Measurements from ENCODE around the gene FNBP1.
"Not testable (repeated sequence)": the region's sequence is repeated elsewhere in the genome, so short reads cannot be mapped to it uniquely, and the experiment has no call there.

Gene FNBP1

DNA sequence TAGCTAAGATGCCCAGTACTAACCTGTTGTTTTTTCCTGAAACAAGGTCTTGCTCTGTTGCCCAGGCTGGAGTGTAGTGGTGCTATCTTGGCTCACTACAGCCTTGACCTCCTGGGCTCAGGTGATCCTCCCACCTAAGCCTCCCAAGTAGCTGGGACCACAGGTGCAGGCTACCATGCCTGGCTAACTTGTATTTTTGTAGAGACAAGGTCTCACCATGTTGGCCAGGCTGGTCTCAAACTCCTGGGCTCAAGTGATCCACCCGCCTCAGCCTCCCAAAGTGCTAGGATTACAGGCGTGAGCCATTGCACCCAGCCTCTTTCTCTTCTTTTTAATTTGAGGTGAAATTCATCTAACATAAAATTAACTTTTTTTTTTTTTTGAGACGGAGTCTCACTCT is 21.1 kb downstream of the FNBP1 start:
- not testable (repeated sequence) for DNase-seq (ENCODE audit: low read depth)

DNA sequence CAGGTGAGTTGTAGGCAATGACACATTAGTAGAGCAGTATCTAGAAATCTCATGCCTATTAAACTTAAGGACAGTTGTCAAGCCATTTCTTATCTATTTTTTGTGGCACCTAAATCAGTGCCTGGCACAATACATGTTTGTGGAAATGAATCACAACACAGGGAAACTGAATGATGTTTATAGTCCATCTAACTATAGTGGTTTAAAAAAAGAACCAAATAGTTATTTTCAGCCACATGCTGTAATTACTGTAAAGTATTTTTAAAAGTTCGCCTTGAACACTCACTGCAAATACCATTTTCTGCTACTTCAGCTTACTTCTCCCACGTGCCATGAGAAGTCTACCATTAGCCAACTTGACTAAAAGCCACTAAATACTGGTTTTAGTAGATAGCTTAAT is 21.9 kb downstream of the FNBP1 start:
- DNase-seq (ENCODE audit: low read depth): no peak

DNA sequence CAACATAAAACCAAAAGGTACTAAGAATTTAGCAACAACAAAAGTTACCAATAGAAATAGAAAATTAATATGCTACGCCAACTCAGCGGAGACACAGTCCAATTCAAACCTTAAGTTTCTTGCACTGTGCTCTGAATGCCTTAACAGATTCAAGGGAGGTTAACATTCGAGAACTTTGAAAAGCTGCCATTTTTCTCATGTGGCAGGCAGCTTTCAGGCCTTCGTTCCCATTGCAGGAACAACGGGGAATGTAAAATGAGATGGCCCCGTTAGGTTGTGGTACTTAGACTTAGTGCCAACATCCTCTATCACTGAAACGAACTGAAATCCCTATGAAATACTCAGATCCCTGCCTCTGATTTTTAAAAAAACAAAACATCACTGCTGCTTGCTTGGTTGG is 22.4 kb downstream of the FNBP1 start:
- no peak for DNase-seq (ENCODE audit: low read depth)

DNA sequence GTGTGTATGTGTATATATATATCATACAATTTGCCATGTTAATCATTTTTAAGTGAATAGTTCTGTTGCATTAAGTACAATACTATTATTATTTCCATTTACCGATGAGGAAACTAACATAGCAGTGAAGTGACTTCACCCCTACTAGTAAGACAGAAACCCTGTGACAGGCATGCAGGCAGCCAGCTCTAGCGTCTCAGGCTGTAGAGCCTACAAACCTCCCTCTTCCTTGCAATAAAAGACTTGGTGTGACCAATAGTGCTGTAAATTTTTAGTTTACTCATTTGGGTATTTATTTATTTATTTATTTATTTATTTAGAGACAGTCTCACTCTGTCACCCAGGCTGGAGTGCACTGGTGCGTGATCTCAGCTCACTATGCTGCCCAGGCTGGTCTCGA is 24.7 kb downstream of the FNBP1 start:
- DNase-seq (ENCODE audit: low read depth): no peak

DNA sequence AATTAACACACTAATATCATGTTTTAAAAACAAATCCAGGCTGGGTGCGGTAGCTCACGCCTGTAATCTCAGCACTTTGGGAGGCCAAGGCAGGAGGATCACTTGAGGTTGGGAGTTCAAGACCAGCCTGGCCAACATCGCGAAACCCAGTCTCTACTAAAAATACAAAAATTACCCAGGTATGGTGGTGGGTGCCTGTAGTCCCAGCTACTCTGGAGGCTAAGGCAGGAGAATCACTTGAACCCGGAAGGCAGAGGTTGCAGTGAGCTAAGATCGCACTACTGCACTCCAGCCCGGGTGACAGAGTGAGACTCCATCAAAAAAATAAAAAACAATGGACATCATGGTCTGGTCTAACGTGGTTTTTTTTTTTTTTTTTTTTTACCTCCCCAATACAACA is 25.5 kb downstream of the FNBP1 start:
- not testable (repeated sequence) for DNase-seq (ENCODE audit: low read depth)

DNA sequence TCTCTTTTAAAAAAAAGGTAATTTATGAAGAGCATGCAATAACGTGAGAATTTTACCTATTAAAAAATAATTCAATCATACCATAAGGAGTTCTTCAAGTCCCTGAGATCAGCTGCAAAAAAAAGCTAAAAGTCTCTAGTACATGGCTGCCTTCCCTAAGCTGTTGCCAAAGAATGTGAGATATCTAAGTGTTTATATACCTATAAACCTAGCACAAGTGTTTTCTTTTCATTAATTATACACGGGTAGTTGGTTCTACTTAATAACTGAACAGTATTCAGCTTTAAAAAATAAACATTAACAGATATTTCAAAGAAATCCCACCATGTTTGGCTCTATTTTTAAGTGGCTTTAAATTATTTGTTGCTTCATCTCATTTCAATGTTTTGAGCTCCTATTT is 25.9 kb downstream of the FNBP1 start:
- no peak for DNase-seq (ENCODE audit: low read depth)

DNA sequence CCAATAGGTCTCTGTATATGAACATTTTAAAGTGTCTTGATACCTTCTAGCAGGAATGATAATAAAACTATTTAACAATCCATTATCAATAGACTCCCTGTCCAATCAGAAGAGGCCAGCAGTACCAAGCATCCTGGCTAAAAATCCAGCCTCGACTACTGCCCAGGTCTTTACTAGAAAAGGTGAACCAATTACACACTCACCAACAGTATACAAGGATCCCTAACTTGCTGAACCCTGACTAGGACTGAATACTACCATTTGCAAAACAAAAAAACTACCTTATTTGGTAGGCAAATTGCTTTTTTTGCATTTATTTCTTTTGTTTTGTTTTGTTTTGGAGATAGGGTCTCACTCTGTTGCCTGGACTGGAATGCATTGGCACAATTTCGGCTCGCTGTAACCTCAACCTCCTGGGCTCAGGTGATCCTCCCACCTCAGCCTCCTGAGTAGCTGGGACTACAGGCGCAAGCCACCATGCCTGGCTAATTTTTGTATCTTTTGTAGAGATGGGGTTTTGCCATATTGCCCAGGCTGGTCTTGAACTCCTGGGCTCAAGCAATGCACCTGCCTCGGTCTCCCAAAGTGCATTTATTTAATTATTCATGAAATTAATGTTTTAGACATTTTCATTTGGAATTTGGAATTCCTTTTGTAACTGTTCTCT is 27.5 kb downstream of the FNBP1 start:
- no peak for DNase-seq (ENCODE audit: low read depth)

DNA sequence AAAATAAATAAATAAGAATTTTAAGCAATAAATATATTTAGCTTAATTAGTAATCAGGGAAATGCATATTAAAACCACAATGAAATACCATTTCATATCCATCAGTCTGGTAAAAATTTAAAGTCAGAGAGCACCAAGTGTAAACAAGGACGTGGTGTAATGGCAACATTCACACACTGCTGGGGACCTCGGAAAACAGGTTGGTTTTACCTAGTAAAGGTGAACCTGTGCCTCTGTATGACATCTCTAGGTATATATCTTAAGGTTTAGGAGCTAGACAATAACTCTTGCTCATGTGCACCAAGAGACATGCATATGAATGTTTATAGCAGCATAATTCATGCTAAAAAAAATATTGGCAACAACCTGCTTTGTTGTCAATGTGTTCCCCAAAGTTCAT is 29.7 kb downstream of the FNBP1 start:
- no peak for DNase-seq (ENCODE audit: low read depth)

DNA sequence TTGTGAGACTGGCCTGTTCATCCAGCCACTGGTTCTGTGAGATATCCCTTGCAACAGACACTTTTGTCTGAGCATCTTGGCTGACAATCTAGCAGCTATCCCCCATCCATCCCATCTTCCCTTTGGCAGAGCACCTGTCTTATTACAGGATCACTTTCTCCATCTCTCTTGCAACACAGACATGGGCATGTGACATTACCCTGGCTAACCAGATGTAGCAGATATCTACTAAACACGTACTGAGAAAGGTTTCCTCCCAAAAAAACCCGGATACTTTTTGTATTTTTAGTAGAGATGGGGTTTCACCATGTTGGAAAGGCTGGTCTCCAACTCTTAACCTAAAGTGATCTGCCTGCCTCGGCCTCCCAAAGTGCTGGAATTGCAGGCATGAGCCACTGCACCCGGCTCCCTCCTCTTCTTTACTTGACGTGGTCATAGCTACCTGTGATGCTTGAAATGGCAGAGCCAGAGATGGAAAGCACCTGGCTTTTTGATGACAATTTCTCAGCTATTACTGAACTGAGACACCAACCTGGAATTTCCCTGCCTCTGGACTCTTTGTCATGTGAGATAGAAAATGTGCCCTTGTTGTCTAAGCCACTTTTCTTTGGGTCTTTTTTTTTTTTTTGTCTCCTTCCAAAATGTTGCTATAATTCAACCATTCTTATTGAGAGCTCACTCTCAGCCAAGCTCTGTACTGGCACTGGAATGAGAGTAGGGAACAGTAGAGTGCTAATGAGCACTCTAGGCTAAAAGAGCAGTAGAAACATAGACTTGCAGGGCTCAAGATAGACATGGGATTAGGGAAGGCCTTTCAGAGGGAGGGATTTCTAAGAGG is 32.6 kb downstream of the FNBP1 start:
- DNase-seq (ENCODE audit: low read depth): no peak

DNA sequence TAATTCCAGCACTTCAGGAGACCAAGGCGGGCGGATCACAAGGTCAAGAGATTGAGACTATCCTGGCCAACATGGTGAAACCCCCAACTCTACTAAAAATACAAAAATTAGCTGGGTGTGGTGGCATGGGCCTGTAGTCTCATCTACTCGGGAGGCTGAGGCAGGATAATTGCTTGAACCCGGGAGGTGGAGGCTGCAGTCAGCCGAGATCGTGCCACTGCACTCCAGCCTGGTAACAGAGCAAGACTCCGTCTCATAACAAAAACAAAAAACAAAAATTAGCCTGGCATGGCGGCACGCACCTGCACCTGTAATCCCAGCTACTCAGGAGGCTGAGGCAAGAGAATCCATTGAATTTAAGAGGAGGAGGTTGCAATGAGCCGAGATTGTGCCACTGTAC is 33.4 kb downstream of the FNBP1 start:
- DNase-seq (ENCODE audit: low read depth): not testable (repeated sequence)

DNA sequence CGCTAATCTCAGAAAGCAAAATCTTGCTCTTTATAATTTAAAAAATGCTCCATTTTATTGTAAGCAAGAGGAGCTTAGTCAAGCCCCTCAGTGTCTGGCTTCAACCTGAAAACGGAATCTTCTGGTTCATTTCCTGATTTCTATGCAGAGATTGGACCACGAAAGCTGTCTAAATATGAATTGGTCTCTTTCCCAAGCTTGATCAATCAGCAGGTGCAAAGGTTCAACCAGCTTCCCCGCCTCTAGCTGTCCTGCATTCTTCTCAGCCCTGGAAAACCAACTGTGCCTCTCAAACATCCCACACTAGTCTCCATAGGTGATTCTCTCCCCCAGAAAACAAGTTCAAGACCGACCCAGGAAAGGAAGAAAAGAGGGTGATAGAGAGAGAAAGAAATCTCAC is 34.5 kb downstream of the FNBP1 start:
- no peak for DNase-seq (ENCODE audit: low read depth)

DNA sequence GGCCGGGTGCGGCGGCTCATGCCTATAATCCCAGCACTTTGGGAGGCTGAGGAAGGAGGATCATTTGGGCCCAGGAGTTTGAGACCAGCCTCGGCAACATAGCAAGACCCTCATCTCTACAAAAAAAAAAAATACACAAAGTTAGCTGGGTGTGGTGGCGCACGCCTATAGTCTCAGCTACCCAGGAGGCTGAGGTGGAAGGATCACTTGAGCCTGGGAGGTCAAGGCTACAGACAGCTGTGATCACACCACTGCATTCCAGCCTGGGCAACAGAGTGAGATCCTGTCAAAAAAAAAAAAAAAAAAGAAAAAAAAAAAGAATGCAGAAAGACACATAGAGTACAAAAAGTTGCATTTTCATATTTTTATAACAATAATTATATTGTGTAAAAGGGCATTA is 36.0 kb downstream of the FNBP1 start:
- DNase-seq (ENCODE audit: low read depth): not testable (repeated sequence)

DNA sequence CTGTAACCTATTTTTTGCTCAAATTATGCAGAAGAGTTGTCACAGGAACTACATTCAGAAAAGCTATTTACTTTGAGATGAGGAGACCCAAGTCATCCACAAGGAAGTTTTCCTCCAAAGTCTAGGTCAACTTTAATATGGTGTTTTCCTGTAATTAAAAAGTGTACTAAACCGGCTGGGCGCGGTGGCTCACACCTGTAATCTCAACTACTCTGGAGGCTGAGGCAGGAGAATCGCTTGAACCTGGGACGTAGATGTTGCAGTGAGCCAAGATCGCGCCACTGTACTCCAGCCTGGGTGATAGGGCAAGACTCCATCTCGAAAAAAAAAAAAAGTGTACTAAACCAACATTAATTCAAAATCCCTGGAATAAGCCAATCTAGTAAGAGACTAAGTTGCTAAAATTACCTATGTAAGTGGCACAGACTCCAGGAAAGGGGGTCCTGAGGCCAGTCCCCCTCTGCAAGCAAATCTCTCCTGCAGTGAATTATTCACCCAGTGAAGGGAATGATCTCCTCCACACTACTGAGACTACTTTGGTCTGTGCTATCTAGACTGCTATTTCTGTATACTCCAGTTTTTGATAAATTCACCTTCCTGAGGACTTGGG is 38.9 kb downstream of the FNBP1 start:
- DNase-seq (ENCODE audit: low read depth): no peak

DNA sequence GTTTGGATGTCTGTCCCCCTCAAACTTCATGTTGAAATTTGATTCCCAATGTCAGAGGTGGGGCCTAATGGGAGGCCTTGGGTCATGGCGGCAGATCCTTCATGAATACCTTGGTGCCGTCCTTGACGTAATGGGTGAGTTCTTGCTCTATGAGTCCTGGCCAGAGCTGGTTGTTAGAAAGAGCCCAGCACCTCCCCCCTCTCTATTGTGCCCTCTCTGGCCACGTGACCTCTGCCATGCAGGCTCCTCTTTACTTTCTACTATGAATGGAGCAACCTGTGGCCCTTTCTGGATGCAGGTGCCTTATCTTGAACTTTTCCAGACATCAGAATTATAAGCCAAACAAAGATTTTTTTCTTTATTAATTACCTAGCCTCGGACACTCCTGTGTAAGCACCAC is 40.7 kb downstream of the FNBP1 start:
- DNase-seq (ENCODE audit: low read depth): no peak

DNA sequence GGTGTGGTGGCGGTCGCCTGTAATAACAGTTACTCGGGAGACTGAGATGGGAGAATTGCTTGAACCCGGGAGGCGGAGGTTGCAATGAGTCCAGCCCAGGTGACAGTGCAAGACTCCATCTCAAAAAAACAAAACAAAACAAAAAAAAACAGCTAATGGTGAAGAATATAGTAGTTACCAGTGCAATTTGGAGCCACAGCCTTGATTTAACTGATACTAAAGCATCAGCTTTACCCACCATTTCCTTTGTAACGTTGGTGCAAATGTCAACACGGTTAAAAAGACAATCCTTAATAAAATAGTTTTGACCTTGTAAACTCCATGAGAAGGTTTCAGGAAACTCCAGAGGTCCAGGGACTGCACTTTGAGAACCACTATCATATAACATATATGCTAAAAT is 41.8 kb downstream of the FNBP1 start:
- no peak for DNase-seq (ENCODE audit: low read depth)

DNA sequence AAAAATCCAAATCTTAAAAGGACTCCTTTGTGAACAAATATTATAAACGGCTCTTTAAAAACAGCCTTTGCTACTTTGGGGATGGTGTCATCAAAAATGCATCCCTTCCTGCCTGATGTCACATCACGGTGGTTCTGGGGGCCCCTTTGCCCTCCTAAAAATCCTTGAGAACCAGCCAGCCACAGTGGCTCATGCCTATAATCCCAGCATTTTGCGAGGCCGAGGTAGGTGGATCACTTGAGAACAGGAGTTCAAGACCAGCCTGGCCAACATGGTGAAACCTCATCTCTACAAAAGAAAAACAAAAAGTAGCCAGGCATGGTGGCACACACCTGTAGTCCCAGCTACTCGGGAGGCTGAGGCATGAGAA is 43.9 kb downstream of the FNBP1 start:
- DNase-seq (ENCODE audit: low read depth): no peak

DNA sequence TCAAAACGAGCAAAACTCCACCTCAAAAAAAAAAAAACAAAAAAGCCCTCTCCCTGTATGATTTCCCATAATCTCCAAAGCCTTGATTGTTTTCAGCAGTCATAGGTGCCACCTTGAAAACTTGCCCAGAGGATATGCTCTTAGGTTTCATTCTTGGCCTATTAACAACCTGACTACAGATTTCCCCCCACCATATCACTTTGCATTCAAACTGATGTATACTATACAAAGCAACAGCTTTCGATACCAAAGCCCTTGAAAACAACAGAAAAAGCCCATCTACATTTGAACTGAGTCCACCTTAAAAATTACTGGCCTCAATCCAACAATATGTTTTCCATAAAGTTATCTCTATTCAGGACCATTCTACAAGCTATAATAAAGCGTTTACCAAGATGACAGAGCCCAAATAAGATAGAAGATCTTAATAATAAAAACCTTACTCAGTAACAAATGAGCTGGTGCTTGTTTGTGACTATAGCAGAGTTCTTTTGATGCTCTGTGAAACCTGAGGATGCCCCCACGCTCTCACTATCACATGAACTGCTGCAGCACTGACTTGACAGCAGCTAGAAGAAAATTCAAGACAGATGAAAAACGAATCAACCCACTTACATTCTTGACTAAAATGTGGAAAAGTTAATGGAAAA is 44.4 kb downstream of the FNBP1 start:
- no peak for DNase-seq (ENCODE audit: low read depth)

DNA sequence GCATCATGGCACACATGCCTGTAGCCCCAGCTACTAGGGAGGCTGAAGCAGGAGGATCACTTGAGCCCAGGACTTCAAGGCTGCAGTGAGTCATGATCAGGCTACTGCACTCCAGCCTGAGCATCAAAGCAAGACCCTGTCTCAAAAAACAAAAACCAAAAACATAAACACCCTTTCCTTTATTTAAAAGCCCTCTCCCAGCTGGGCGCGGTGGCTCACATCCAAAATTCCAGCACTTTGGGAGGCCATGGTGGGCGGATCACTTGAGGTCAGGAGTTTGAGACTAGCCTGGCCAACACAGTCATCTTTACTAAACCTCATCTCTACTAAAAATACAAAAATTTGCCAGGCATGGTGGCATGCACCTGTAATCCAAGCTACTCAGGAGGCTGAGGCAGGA is 45.3 kb downstream of the FNBP1 start:
- not testable (repeated sequence) for DNase-seq (ENCODE audit: low read depth)

DNA sequence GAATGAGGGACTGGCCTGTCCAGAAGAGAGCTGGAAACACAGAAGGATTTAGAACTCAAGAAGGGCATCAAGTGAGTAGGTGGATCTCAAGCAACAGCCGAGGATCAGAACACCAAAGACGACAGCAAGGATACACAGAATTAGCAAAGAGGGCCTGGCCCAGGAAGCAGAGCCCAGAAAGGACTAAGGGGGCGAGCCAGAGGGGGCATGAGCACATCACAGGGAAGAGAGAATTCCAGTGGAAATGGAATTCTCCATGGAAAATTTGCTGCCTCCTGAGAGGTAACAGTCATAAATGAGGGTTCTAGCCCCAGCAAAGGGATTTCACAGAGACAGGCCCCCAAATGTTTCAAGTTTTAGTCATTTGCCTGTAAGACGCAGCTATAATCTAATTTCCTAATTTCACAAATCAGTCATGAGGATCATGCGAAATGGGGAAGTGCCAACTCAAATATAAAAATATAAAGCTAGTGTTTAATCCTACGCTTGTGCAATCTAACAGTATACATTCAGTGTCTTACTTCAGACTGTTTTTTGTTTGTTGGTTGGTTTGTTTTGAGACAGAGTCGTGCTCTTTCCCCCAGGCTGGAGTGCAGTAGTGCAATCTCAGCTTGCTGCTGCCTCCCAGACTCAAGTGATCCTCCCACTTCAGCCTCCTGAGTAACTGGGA is 46.7 kb downstream of the FNBP1 start:
- no peak for DNase-seq (ENCODE audit: low read depth)

DNA sequence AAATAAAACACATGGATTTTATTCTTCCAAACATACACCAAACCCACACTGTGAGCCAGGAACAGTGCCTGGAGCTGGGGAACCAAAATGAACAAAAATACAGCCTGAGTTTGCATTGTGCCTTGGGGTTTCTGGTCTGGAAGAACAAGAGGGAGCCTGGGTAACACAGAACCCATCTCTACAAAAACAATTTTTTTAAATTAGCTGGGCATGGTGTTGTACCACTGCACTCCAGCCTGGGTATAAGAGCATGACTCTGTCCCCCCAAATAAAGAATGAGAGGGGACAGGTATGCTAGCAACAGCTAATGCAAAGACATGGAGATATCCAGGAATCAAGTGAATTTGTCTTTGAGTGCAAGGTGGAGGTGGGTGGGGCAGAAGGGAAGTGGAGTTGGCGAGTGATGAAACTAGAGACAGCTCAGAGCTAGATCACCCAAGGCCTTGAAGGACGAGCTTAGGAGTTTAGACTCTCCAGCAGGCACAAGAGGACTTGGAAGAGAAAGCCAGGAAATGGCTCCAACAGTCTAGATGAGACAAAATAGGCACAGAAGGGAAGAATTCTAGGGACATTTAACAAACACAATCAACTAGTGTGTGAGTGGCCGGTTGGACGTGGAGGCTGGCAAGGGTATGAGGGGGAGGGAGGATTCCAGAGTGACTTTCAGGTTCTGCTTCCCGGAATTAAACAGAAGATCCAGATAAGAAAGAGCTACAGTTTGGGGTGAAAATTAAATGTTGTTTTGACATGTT is 47.4 kb downstream of the FNBP1 start:
- DNase-seq (ENCODE audit: low read depth): no peak

DNA sequence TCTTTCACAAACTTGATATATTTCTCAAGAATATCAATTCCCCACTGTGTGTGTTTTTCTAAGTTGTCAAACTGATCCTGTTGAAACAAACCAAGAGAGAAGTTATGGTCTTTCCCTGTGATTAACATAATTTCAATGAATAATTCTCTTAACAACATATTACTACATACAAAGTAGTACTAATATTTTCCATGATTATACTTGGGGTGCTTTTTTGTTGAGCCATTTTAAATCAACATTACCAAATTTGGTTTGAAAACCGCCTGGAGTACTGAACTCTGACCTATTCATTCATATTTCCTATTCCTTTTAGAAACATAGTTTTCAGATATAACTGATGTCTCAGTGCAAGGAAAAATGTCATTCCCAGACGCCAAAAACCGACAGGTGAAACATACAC is 48.1 kb downstream of the FNBP1 start:
- DNase-seq (ENCODE audit: low read depth): no peak

DNA sequence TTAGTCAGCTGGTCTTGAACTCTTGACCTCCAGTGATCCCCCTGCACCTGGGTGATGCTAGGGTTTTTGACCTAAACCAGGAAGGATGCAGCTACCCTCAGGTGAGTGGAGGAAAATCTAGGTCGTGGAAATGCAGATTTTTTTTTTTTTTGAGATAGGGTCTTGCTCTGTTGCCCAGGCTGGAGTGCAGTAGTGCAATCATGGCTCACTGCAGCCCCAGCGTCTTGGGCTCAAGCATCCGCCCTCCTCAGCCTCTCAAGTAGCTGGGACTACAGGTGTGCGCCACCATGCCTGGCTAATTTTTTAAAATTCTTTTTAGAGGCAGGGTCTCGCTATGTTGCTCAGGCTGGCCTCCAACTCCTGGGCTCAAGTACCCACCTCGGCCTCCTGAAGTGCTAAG is 51.9 kb downstream of the FNBP1 start:
- not testable (repeated sequence) for DNase-seq (ENCODE audit: low read depth)

All from HS-27A (cell line).